ENCODE measurements around the gene ITGA3.
"Not testable (repeated sequence)": the region's sequence is repeated elsewhere in the genome, so short reads cannot be mapped to it uniquely, and the experiment has no call there.

Gene ITGA3

GRCh38 chr17:50052822-50053653, 2.9 kb upstream of the ITGA3 start:
- no peak for DNase-seq

- DNase-seq = no peak
These were observed 2.3 kb upstream of the ITGA3 start for GRCh38 chr17:50053654-50053960.

- DNase-seq = peak; percentile 87 to 90
These were observed 870 bp upstream of the ITGA3 start for GRCh38 chr17:50055055-50055425.

- DNase-seq = peak; percentile 76 to 94
These were observed 479 bp downstream of the ITGA3 start for GRCh38 chr17:50056217-50056960.

GRCh38 chr17:50056961-50057330, 1.0 kb downstream of the ITGA3 start:
- no peak for DNase-seq

GRCh38 chr17:50057521-50057991, 1.6 kb downstream of the ITGA3 start:
- no peak for DNase-seq

GRCh38 chr17:50058296-50058953, 2.5 kb downstream of the ITGA3 start:
- no peak for DNase-seq

GRCh38 chr17:50059256-50059655, 3.3 kb downstream of the ITGA3 start:
- no peak for DNase-seq

- DNase-seq = no peak
These were observed 3.9 kb downstream of the ITGA3 start for GRCh38 chr17:50059759-50060273.

GRCh38 chr17:50060951-50061712, 5.2 kb downstream of the ITGA3 start:
- DNase-seq = peak in 1 of 2 experiments; percentile 92

GRCh38 chr17:50061713-50062045, 5.8 kb downstream of the ITGA3 start:
- not testable (repeated sequence) for DNase-seq

- no peak for DNase-seq
These were observed 6.7 kb downstream of the ITGA3 start for GRCh38 chr17:50062293-50063243.

- no peak for DNase-seq
These were observed 7.8 kb downstream of the ITGA3 start for GRCh38 chr17:50063561-50064252.

- no peak for DNase-seq
These were observed 8.5 kb downstream of the ITGA3 start for GRCh38 chr17:50064253-50065001.

- DNase-seq = no peak
These were observed 9.1 kb downstream of the ITGA3 start for GRCh38 chr17:50065056-50065455.

GRCh38 chr17:50066995-50067394, 11.1 kb downstream of the ITGA3 start:
- DNase-seq = no peak

GRCh38 chr17:50067996-50068395, 12.1 kb downstream of the ITGA3 start:
- no peak for DNase-seq

- no peak for DNase-seq
These were observed 15.2 kb downstream of the ITGA3 start for GRCh38 chr17:50070908-50071680.

- DNase-seq = no peak
These were observed 15.8 kb downstream of the ITGA3 start for GRCh38 chr17:50071692-50072091.

- no peak for DNase-seq
These were observed 16.2 kb downstream of the ITGA3 start for GRCh38 chr17:50072130-50072529.
